ENCODE measurements around the gene RPL12.
"Not testable (repeated sequence)": the region's sequence is repeated elsewhere in the genome, so short reads cannot be mapped to it uniquely, and the experiment has no call there.

Gene RPL12

DNA sequence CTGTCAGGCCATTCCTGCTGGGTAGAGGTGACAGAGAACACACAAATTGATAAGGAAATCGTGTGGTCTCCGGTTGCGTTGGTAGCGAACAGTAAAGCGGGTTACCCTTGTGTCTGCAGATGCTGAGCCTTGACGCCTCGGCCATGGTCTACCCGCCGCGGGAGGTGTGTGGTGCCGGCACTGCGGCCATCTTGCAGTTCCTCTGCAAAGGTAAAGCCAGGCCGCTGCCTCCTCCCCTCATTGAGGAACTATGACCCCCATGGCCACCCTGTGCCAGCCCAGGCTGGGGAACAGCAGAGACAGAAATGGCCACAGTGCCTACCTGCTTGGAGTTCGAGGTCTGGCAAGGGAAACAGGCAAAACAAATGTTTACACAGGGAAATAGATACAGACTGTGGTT lies 16.4 kb upstream of the RPL12 start:
- no peak for DNase-seq (ENCODE audit: low read depth)

DNA sequence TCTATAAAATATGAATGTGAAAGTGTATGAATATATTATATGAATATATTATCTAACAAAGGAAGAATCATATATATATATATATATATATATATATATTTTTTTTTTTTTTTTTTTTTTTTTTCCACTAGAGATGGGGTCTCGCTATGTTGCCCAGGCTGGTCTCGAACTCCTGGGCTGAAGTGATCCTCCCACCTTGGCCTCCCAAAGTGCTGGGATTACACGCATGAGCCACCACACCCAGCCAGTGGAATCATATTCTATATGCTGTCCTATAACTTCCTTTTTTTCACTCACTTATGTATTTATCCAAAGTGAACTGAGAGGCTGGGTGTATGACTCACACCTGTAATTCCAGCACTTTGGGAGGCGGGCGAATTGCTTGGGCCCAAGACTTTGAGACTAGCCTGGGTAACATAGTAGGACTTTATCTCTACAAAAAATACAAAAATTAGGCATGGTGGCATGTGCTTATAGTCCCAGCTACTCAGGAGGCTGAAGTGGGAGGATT lies 15.3 kb upstream of the RPL12 start:
- DNase-seq (ENCODE audit: low read depth): not testable (repeated sequence)

DNA sequence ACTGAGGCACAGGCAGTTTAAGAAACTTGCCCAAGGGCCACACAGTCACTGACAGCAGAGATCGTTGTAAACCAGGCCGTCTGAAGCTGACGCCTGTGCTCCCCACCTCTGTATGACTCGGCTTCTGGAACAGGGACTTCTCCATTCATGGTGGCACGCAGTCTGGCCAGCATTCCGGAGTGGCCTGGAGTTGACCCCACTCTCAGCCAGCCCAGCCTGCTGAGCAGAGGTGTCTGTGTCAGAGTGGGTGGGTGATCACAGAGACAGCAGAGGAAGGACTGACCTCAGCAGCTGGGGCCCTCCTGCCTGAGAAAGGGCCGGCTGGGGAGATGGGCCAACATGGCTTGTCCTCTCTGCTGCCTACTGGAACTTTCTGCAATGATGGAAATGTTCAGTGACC lies 12.7 kb upstream of the RPL12 start:
- no peak for DNase-seq (ENCODE audit: low read depth)

DNA sequence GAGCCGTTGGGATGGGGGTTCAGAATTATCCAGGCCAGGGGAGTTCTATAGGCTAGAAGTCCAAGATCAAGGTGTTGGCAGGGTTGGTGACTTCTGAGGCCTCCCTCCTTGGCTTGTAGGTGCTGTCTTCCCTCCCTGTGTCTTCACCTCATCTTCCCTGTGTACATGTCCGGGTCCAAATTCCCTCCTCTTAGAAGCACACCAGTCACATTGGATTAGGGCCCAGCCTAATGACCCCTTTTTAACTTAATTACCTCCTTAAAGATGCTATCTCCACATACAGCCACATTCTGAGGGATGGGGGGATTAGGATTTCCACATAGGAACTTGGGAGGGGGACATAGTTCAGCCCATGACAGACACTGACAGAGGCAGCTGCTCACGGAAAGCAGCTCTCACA lies 12.2 kb upstream of the RPL12 start:
- DNase-seq (ENCODE audit: low read depth): no peak

DNA sequence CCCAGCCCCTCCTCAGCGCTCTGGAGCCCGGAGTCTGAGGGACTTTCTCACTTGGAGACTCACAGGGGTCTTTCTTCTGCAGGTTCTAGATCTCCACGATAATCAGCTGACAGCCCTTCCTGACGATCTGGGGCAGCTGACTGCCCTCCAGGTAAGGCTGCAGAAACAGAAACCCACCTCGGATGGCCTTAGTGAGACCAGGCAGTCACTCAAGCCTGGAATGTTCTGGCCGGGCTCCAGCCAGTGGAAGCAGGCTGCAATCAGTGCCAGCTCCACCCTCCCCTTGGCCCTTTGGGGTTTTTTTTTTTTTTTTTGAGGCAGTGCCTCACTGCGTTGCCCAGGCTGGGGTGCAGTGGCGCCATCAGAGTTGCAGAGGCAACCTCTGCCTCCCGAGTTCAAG lies 7.7 kb upstream of the RPL12 start:
- DNase-seq (ENCODE audit: low read depth): no peak

DNA sequence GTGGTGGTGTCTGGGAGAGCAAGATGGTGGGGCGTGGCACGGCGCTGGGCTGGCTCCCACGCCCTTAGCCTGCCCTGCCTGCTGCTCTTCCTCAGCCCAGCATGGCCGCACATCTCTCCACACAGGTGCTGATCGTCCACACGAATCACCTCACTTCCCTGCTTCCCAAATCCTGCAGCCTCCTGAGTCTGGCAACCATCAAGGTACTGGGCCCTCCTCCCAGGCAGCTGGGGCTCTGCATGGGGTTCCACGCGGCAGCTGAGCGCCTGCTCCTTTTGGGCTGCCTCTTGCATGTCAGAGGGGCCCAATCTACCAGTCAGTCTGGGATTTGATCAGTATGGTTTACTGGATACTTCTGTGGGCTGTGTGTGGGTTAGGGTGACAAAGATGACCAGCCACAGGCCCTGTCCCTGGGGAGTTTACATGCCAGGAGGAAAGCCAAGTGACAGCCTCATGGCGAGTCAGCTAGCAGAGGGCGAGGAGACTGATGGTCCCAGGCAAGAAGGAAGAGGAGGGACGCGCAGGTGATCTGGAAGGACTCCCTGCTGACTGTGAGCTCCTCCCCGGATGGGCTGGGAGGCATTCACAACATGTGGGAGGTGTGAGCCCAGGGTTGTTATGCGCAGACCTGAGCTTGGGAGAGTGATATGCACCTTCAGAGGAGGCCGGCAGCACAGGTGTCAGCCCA lies 6.1 kb upstream of the RPL12 start:
- DNase-seq (ENCODE audit: low read depth): no peak

DNA sequence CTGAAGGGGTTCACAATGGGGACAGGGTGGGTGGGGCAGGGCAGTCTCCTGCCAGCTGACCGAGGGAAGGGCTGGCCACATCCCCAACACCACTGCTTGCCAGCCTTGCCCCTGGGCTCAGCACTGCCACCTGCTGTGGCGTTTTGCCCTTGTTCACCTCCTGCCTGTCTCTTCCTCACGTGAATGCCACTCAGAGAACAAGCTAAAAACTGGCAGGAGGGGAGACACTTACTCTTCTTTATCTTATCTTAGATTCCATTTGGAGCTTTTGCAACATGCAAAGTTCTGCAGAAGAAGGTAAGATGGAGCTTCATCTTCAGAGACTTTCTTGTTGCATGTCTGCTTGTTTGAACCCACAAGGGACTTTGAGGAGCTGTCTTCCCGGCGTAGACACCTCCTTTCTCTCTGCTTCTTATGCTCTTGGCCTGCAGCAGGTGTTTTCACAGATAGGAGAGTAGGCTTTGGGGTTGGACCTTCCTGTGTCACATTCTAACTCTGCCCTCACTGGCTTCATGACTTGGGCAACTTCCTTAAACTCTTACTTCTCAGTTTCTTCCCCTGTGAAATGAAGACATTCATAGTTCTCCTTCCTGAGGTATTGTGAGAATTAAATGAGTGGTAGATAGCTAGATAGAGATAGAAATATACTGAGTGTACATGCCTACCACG lies 4.3 kb upstream of the RPL12 start:
- DNase-seq (ENCODE audit: low read depth): no peak

DNA sequence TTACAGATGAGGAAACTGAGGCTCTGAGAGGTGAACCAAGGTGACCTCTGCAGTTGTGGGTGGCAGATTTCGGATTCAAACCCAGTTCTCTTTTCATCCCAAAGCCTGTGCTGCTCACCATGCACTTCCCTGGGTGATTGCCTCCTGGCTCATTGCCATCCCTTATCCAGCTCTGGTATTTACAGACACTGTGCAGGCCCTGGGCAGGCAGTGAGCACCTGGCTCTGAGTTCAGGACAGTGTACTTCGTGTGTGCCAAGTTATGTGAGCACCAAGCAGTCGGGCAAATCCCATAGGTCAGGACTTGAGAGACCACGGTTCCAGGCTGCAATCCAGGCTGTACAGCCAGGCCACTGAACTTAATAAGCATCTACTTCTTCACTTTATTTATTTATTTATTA lies 1.5 kb upstream of the RPL12 start:
- DNase-seq (ENCODE audit: low read depth): no peak

DNA sequence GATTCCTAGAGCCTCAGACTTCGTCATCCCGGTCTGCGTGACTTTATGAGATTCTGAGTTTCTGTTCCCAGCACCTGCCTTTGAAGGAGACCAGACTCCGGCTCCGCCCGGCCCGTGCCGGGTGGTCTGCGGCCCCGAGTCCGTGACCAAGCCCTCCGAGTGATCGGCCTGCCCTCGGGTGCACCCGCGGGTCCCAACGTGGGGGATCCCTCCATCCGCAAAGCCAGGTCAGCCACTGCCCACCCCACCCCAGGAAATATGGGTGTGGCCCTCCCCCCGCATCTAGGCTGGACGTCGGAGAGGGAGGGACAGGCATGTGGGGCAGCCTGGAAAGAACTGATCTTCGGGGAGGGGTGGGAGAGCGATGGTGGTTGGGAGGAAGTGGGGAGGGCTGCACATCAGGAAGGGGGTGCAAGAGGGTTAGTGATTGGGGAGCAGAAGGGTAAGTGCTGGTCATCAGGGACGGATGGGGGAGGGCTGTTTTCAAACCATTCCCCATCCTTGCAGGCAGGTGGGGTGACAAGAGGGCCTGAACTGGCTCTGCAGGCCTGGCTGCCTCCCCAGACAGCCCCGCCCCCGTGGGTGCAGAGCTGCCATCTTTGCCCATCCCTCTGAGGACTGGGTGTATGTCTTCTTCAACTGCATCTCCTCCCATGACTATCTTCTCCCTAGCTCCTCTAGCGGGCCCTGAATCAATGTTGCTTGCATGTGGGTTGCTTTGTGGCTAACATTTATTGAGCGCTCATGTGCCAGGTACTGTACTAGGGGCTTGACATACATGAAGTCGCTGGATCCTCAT lies 851 bp upstream of the RPL12 start:
- DNase-seq (ENCODE audit: low read depth): no peak

DNA sequence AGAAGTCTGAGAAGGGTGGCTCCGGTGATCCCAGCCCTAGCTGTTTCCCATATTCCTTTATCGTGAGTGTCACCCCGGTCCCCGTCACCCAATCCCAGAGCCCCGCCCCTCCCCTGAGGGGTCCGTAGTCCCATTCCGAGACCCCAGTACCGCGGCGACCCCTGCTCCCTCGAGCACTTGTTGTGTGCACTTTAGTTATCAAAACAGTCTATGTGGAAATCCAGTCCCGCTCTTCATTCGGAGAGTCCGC lies 327 bp upstream of the RPL12 start:
- DNase-seq (ENCODE audit: low read depth): no peak

DNA sequence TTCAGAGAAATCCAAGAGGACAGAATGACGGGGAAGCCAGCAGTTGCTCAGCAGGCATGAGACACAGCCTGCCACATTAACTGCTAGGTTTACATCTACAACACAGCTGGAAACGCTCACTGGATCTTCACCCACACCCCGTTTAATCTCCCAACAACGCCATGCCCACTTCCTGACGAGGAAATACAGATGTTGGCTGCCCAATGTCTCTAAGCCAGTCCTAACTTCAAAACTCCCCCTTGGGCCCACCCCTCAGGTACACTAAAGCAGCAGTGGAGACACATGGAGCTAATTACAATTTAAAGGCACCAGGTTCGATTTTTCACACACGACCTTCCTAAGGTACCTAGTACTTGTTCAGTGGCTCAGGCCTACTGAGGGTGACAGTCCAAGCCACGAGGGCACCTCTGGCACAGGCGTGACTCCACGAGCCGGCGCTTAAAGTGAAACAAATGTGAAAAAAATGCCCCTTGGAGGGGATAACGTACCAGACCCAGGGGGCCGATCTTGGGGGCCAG lies 904 bp downstream of the RPL12 start:
- DNase-seq (ENCODE audit: low read depth): peak; percentile 40

DNA sequence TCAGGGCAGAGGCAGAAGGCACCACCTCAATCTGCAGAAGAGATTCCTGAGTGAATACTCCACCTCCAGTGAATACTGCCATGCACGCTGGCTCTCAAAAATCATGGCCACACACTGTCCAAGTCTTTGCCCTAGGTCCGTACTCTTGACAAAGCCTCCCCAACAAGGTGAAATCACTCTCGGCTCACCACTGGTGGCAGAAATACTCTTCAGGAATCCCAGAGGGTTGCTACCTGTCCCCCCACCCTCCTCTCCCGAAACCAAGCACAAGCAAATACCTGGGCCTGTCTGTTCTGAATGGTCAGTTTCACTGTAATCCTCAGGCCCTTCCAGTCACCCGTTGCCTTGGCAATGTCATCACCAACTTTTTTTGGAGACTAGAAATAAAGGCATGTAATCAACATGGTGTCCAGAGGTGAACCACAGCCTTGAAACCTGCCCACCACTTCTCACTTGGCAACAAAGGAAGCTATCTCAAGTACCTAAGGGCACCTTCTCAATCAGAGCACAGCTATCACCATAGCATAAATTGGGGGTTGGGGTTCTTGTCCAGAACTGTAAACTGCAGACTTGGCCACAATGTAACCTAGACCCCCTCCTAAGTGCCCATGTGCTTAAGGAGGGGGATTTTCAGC lies 1.8 kb downstream of the RPL12 start:
- no peak for DNase-seq (ENCODE audit: low read depth)

DNA sequence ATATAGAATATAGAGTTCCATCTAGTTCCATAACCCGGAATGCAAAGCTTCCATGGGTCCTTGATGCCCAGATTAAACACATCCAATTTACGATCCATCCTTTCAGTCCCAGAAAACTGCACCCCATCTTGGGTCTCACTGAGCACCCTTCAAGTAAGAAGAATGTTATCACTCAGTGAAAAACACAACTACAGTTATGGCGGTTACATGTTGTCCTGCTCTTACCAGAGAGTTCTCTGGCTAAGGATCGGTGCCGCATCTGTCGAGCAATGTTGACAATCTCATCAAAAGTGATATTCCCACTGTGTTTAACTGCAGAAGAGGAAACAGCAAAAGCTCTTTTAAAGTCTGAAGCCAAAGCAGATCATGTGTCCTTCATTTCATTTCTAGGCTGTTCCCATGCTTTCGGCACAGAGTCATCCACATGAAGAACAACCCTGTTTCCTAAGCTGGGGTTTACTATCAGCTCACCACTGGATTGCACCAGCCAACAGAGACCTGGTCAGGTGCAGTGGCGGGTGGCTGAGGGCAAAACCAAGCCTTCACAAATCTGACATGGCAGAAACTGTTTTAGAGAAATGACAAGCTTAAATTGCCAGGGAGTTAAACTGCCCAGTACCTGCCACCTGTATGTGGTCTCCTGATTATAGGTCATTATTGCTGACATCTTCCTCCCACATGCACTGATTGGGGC lies 2.9 kb downstream of the RPL12 start:
- no peak for DNase-seq (ENCODE audit: low read depth)

DNA sequence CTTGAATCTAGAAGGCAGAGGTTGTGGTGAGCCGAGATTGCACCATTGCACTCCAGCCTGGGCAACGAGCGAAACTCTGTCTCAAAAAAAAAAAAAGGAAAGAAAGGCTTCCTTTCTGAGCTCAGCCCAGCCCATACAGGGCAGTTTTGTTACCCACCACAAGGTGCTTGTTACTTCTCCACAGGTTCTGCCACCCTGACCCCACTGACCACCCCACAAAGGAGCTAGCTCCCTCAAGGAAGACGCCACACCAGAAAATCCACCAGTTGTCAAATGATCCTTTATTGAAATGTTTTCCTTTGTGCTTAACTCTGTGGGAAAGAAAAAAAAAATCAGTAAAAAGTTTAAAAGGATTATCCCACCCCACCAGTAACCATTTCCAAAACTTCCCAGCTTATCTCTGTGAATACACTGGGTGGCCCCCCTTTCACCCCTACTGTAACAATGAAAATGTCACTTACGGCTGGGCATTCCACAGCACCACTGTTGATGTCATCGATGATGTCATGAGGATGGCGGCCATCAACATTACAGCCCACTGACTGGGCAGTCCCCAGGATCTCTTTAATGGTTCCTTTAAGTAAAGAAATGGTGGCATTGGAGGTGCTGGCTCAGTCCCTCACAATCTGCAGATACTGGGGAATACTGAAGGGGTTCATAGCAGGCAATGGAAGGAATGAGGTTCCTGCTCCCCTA lies 3.6 kb downstream of the RPL12 start:
- DNase-seq (ENCODE audit: low read depth): no peak

DNA sequence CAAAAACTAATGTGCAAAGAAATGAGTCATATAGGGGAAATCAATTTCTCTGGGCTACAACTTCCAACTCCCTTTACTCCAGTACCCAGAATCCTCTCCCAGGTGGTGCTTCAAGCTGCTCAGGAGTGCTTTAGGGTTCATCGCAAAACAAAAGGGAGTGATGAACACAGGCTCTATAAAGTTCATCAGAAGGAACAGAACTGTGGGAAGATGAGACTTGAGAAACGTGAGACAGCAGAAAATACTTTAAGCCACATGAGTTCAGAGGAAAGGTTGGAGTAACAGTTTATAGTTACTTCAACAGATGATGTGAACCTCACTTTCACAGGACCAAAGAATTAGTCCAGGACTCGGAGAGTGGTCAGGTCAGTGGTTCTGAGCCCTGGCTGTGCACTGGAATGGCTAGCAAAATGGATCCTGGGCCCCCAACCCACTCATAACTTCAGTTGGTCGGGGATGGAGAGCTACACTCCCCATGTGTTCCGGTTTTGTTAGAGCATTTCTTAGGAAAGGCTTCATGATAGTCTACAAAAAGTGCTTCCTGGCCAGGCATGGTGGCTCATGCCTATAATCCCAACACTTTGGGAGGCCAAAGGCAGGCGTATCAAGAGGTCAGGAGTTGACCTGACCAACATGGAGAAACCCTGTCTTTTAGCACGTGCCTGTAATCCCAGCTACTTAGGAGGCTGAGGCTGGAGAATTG lies 4.3 kb downstream of the RPL12 start:
- DNase-seq (ENCODE audit: low read depth): no peak

DNA sequence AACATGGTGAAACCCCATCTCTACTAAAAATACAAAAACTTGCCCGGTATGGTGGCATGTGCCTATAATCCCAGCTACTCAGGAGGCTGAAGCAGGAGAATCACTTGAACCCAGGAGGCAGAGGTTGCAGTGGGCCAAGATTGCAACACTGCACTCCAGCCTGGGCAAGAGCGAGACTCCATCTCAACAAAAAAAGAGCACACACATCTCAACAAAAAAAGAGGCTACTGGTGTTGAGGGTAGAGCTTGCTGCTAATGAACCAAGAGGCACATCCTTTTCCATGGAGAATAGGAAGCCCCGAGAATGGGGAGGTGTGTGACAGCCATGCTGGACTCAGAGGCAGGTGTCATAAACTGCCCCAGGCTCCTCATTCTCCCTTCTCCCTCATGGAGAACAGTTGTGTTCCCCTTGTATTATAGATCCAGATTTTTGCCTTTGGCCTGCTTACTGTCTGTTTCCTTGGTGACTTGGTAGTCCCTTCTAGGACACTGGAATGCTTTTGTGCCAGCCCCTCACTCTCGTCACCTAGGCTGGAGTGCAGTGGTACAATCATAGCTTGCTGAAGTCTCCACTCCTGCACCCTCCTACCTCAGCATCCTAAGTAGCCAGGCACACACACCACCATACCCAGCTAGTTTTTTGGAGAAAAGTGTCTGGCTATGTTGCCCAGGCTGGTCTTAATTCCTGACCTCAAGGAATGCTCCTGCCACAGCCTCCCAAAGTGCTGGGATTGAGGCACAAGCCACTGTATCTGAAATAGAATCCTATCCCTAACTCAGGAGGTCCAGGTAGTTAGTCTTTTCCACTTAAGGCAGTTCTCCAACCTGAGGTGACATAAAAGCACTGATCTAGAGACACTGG lies 5.1 kb downstream of the RPL12 start:
- DNase-seq (ENCODE audit: low read depth): no peak

DNA sequence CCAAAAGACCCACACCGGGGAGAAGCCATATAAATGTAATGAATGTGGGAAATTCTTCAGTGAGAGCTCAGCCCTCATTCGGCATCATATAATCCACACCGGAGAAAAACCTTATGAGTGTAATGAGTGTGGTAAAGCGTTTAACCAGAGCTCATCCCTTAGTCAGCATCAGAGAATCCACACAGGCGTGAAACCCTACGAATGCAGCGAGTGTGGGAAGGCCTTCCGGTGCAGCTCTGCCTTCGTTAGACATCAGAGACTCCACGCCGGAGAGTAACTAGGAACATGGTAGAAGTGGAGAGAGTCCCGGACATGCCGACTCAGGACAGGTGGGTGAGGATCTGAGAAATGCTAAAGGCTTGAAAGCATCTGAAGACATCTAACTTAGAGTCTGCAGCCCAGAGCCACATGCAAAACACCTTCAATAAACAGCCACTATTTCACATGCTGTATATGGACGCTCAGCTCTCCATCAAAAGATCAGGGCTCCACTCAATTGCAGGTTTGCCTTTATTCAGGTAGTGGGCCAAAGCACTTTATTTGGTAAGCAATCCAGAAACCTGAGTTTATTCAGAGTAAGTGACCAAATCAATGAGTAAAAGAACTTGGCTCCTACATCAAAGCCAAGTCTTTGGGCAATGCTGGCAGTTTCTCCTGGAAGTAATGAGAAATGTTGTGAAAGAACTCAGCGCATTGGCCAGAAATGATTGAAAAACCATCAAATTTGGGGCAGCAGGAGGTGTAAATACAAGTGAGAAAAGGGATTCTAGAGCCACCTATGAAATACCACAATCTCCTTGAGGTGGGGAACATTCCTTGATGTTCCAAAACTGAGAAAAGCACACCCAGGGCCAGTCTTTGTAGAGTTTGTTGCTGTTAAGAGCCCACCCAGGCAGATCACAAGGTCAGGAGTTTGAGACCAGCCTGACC lies 6.0 kb downstream of the RPL12 start:
- no peak for DNase-seq (ENCODE audit: low read depth)

DNA sequence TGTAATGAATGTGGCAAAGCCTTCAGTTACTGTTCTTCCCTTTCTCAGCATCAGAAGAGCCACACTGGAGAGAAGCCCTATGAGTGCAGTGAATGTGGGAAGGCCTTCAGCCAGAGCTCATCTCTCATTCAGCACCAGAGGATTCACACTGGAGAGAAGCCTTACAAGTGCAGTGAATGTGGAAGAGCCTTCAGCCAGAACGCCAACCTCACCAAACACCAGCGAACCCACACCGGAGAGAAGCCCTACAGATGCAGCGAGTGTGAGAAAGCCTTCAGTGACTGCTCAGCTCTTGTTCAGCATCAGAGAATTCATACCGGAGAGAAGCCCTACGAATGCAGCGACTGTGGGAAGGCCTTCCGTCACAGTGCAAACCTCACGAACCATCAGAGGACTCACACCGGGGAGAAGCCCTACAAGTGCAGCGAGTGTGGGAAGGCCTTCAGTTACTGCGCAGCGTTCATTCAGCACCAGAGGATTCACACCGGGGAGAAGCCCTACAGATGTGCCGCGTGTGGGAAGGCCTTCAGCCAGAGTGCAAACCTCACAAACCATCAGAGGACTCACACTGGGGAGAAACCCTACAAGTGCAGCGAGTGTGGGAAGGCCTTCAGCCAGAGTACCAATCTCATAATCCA lies 6.8 kb downstream of the RPL12 start:
- DNase-seq (ENCODE audit: low read depth): no peak
